Measurements from ENCODE around the gene NUDT9.
"Not testable (repeated sequence)": the region's sequence is repeated elsewhere in the genome, so short reads cannot be mapped to it uniquely, and the experiment has no call there.

The NUDT9 gene

DNA sequence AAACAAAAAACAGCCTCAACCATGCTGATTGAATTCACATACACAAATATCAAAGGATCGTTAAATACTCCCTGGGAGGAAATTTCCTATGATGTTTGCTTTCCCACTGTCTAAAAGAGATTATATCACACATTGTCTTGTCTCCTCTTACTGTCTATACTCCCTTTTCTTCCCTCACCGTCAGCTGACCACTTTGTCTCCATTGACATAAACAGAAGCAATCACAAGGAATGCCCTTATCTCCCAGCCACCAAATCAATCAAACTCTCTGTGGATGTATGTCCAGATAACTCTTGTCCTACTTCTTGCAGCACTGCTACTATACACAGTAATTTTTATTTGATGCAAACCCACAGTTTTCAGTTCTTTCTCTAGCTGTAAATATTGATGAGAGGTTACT is 12.2 kb upstream of the NUDT9 start:
- no peak for DNase-seq

DNA sequence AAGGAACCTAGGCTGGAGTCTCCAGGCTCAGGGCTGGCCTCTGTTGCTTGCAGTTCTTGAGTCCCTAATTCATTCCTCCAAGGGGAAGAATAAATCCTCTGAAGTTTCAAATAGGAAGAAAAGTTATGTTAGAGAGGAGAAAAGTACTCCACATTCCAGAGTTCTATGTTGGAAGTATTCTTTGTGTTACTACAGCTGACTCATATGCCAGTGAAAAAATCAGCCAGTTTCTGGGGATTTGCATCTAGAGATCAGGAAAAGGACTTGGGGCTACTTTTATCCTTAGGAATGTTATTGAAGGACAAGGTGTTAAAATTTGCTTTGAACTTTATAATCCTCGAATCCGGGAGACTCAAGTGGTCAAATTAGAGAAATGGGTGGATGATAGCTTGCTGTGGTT is 11.7 kb upstream of the NUDT9 start:
- no peak for DNase-seq

DNA sequence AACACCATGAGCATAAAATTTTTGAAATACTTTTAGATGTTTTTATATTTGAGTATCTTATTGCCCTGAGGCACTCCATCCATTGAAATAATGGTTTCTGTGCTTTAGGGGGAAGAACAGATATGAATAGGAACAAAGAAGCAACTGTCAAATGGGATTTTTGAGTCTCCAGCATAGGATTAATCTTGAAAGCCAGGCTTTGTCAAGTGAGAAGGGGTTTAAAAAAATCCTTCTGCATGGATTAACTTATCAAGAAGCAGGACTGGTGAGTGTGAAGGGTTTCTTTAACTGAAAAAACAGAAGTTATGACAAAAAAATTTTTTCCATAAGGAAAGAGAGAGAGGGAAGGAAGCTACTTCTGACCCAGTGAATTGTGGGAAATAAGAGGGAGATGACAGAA is 7.6 kb upstream of the NUDT9 start:
- no peak for DNase-seq

DNA sequence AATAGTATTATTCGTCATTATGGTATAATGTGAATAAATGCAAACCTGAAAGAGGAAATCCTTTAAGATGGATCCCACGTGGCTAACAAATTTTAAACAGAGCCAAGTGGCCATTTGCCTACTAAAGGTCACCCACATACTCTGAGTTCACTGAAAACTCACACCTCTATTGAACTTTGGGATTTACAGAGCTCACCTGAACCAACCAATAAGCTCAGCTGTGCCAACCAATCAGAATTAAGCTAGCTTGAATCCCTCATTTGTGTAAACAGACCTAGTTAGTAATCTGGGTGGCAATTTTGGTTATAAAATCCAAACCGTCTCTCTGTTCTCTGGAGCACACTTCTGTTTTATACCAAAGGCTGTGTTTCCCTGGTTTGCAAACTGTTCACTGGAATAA is 5.4 kb upstream of the NUDT9 start:
- no peak for DNase-seq

DNA sequence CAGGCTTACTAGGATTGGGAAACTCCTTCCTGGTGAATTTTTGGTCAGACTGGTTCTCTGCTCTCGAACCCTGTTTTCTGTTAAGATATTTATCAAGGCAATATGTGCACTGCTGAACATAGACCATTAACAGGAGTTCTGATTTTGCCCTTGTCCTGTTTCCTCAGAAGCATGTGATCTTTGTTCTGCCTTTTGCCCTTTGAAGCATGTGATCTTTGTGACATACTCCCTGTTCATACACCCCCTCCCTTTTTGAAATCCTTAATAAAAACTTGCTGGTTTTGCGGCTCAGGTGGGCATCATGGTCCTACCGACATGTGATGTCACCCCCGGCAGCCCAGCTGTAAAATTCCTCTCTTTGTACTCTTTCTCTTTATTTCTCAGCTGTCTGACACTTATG is 4.0 kb upstream of the NUDT9 start:
- DNase-seq = not testable (repeated sequence)

DNA sequence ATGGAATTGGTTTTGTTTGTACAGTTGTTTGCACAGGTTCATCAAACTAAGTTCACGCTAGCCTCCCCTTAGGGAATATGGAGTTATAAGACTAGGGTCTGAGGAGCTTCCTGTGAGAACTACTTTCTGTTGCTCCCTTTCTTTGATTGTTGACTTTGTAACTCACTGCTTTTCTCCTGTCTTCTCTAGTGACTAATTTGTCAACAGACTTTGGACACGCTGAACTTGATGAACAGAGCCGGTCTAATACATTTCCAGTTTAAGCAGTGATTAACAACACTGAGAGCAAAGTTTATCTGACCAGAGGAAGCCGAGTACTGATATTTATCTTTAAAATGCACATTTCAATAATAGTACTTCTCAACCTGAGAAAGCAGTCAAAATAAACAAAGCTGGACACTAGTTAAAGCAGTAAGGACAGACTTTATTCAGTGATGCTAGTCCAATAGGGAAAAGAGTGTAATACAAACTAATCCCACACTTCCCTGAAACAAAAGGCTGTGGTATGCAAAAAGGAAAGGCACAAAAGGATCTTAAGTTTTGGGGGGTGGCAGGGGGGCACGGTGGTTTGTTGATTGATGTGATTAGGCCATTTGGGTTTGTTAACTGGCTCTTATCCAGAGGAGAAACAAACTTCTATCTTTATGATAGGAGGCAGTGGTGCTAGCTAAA is 2.7 kb upstream of the NUDT9 start:
- DNase-seq = no peak

DNA sequence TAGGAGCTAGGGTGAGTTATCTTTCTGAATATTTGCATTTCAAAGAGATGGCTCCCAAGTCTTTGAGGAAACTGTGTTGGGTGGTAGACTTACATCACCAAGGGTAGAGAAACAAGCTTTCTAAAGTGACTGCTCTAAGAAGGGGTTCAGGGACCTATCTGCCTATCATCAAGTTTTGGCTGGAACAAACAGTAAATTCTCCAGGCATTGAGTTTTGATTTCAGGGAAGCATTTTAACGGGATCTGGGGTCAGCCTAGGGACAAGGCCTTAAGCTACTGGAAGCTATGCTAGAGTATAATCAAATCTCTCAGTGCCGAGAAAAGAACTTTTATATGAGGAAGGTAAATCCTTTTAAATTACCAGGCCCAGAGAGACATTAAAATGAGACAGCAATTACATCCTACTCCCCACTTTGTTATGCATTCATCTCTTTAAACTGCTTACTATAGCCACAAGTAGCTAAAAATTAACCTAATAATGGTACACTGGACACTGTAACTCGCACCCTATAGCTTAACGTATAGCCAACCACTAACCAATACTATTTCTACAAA is 2.0 kb upstream of the NUDT9 start:
- no peak for DNase-seq

DNA sequence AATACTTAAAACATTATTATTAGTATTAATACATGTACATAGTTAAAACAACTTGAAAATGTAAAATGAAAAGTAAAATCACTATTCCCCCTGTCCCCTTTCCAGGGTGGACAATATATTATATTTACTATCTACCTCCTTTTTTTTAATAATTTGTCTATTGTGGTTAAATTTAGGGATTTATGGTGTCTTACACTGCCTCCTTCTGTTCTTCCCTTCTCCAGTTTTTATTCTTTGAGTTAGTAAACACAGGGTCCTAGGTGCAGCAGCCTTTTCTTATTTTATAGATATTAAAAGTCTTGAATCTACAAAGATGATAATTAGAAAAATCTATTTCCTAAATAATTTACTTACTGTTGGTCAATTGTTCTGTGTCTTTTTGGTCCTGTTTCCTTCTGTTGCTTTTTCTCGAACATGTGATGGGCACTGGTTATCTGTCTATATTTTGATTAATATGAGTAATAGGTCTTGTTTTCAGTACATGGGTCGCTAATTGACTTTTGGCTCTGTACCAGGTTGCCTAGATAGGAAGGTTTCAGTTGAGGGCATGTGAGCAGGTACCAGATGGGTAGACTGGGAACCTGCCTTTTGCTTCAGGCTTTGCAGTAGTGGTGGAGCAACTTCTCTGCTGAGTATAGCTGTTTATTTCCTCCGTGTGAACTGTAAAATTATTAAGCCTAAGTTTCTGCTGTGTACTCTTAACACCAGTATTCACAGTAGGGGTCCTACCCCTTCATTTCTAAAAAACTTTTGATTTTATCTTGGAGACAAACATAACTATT is 1.1 kb downstream of the NUDT9 start:
- no peak for DNase-seq

DNA sequence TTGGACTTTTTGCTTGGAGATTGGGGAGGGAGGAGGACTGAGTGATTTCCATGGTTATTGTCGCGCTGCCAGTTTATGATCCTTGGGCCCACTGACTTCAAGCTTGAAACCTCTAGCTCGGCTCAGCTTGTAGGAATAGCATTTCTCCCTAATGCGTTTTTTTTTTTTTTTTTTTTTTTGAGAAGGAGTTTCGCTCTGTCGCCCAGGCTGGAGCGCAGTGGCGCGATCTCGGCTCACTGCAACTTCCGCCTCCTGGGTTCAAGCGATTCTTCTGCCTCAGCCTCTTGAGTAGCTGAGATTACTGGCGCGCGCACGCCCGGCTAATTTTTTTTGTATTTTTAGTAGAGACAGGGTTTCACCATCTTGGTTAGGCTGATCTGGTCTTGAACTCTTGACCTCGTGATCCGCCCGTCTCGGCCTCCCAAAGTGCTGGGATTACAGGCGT is 1.7 kb downstream of the NUDT9 start:
- not testable (repeated sequence) for DNase-seq

DNA sequence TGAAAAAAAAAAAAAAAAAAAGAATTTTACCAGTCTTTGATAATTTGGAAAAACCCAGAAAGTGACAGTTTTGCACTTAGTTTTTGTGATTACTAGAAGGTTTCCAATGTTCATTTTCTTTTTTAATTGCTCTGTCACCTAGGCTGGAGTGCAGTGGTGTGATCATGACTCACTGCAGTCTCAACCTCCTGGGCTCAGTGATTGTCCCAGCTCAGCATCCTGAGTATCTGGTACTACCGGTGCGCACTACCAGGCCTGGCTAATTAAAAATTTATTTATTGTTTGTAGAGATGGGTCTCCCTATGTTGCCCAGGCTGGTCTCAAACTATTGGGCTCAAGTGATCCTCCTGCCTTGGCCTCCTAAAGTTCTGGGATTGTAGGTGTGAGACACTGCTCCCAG is 3.3 kb downstream of the NUDT9 start:
- no peak for DNase-seq

DNA sequence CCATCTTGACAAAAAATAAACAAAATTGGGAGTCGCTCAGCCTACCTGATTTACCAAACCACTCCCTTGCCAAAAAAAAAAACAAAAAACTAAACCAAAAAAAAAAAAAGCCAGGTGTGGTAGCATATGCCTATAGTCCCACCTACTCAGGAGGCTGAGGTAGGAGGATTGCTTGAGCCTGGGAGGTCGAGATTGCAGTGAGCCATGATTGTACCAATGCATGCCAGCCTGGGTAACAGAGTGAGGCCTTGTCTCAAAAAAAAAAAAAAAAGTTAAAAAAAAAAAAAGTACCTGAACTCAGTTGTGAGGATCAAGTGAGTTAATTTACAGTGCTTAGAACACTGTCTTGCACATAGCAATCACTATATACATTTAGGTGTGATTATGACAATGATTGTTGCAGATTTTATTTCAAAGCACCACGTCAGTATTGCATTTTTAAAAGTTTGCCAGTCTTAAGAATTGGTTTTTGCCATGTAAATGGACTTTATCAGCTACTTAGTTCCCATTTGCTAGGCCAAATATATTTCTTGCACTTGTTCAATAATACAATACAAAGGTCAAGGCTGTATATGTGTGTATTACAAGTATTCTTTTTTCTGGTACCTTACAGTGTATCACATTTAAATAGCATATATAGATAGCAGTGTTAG is 4.6 kb downstream of the NUDT9 start:
- no peak for DNase-seq

DNA sequence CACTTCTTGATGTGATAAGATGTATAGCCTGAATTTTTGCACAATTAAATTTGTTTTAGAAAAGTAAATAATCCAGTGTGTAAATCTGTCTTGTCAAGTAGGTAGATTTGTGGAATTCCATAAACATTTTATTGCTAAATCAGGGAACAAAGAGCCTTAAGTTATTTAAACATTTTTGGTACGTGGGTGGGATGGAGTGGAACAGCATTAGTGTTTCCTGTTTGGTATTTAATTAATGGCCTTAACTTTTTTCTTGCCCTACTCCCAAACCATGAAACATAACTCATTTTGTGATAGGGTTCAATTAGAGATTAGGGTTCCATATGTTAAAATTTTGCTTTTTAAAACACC is 5.1 kb downstream of the NUDT9 start:
- DNase-seq = no peak

DNA sequence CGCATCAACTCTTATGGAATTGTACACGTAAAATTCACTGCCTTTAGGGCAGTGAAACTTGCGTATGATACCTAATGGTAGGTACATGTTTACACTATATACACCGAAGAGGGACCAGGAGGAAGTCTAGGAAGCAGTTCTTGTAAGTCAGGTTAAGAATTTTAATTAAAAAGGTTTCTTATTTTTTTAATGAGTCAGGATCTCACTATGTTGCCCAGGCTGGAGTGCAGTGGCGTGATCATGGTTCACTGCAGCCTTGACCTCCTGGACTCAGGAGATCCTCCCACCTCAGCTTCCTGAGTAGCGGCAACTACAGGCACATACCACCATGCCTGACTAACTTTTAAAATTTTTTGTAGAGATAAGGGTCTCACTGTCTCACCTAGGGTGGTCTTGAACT is 6.6 kb downstream of the NUDT9 start:
- DNase-seq = no peak

DNA sequence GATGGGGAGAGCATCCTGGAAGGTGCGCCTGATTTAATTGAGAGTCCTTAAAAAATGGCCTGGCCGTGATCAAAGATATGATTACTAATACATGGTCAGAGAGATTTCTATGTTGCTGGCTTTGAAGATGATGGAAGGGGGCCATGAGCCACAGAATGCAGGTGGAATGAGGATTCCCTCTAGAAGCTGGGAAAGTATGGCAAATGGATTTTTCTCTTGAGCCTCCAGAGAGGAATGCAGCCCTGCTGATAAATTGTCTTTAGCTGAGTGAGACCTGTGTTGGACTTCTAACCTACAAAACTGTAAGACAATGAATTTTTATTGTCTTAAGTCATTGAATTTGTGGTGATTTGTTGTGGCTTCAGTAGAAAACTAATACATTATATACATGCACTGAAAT is 7.7 kb downstream of the NUDT9 start:
- no peak for DNase-seq

DNA sequence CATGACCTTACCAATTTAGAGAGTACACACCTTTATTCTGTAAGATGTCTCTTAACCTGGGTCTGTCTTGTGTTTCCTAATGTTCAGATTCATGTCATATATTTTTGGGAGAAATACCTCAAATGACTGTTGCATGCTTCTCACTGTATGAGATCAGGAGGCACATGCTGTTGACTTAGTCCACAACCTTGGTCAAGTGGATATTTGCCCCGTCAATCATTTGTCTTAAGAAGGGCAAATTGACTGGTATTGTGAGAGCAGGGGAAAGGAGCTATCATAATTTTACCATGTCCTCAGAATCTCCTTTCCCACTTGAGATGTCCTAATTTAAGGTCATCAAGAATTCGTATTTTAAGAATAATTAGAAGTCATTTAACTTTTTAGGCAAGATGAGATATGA is 11.0 kb downstream of the NUDT9 start:
- no peak for DNase-seq

DNA sequence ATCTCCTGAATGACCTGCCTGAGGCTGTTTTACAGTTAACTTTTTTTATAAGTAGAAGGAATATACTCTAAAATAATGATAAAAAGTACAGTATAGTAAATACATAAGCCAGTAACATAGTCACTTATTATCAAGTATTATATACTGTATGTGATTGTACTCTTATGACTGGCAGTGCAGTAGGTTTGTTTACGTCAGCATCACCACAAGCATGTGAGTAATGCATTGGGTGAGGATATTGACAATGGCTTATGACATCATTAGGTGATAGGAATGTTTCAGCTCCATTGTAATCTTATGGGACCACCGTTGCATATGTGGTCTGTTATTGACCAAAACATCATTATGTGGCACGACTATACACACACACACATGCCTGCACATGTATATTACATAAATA is 20.5 kb downstream of the NUDT9 start:
- no peak for DNase-seq

DNA sequence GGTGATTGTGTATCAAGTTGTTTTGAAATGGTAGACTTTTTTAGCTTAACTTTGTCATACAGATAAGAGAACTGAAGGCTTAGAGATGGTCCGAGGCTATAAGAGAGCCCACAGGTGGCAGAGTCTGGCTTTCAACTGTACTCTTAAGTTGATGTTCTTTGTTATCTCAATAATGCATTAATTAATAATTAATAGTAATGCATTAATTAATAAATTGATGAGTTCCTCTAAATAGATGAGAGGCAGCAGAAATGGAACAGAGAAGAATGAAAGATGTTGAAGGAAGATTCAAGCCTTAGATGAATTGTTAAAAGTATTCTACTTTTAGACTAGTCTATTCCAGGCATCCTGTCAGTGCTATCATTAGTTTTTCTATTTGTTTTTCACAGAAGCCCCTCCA is 22.4 kb downstream of the NUDT9 start:
- no peak for DNase-seq

DNA sequence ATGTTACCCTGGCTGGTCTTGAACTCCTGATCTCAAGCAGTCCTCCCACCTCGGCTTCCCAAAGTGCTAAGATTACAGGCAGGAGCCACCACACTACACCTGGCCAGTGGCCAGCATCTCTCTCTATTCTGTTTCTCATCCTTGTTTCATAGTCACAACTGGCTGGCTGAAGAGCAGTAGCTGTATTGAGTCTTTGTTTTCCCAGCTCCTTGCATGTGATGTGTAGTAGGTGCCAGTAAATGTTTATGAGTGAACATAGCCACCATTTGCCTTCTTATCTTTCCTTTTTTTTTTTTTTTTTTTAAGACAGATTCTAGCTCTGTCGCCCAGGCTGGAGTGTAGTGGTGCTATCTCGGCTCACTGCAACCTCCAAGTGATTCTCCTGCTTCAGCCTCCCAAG is 23.6 kb downstream of the NUDT9 start:
- DNase-seq = no peak

DNA sequence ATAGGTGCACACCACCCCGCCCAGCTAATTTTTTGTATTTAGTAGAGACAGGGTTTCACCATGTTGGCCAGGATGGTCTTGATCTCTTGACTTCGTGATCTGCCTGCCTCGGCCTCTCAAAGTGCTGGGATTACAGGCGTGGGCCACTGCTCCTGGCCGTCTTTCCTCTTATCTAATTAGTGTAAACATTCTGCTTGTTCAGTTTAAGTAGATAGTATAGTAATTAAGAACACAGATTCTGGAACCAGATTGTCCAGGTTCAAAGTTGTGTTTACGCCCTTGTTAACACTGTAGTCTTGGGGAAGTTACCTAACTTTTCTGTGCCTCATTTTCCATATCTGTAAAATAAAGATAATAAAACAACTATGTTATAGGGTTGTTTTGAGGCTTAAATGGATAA is 24.0 kb downstream of the NUDT9 start:
- not testable (repeated sequence) for DNase-seq

DNA sequence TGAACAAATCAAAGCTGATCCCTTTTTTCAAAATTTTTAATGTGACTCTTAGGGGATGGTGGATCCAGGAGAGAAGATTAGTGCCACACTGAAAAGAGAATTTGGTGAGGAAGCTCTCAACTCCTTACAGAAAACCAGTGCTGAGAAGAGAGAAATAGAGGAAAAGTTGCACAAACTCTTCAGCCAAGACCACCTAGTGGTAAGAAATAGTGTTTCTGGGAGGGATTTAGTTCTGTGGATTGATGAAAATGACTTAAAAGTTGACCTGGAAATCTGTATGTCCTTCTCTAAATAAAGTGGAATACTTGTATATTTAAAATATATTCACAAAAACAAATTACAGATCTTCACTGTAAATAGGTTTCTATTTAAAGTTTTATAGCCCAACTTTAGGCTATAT is 29.2 kb downstream of the NUDT9 start:
- DNase-seq = no peak

DNA sequence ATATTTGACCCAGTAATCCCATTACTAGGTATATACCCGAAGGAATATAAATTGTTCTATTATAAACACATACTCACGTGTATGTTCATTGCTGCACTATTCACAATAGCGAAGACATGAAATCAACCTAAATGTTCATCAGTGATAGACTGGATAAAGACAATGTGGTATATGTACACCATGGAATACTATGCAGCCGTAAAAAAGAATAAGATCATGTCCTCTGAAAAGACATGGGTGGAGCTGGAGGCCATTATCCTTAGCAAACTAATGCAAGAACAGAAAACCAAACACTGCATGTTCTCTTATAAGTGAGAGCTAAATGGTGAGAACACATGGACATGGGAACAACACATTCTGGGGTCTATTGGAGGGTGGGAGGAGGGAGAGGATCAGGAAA is 36.5 kb downstream of the NUDT9 start:
- no peak for DNase-seq

DNA sequence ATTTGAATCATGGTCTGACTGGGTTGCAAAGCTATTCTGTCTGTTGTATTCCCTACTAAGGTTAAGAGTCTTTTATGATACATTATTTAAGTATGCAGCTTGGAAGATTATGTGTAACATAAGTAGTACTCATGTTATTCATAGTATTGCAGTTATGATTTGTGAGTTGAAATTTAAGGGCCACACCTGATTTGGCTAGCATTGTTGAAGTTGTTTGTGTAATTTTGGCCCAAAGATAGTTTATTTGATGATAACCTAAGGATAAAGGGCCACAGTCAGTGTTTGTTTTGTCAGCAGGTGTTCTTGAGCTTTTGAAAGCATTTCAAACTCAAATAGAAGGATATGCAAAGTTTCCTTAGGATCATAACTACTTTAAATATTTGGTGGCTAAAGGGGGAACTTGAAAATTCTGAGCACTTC is 38.9 kb downstream of the NUDT9 start:
- no peak for DNase-seq

DNA sequence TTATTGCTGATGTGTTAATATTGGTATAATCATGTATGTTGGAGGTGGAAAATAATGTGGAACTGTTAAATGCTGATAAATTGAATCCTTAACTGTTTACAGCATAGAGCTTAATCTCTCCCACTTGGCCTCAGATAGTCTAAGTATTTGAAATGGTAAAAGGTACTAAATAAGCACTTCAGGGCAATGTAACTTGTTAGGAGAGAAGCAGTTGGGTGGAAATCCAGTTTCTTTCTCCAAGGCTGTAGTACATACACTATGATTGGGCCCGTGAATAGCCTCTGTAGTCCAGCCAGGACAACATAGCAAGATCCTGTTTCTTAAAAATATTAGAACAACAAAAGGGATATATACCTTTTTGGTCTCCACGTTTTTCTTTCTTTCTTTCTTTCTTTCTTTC is 39.7 kb downstream of the NUDT9 start:
- DNase-seq = no peak

DNA sequence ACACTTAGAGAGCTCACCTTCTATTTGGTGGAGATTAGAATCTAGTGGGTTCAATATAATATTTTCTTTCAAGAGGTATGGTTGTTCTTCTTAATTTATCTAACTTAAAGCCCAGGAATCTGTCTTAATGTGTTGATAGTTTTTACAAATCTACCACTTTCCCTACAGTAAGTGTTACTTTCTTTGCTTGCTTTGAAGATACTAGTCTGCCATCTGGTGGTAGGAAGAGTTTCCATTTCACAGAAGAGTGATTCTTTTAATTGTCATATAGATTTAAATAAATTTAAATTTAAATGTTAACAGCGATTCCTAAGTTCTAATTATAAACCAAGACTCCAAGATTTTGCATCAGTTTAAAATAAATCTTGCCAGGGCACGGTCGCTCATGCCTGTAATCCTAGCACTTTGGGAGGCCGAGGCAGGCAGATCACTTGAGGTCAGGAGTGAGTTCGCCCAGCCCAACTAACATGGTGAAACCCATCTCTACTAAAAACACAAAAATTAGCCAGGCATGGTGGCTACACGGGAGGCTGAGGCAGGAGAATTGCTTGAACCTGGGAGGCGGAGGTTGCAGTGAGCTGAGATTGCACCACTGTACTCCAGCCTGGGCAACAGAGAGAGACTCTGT is 43.5 kb downstream of the NUDT9 start:
- no peak for DNase-seq
